ENCODE data around the gene NHERF2.
A peak's percentile ranks its signal among the peaks of the same experiment; 100 is the strongest.
"Not testable (repeated sequence)": the region's sequence is repeated elsewhere in the genome, so short reads cannot be mapped to it uniquely, and the experiment has no call there.

NHERF2 gene

GRCh38 chr16:2022723-2023091 lies 4.0 kb upstream of the NHERF2 start:
- intact Hi-C loops (cut with DNase I): loop anchor here (5.0 kb wide), 1 partner anchor 135 kb away; the partner anchor contains the start of gene TRAF7
- DNase-seq: peak in 1 of 42 donors; percentile 18

GRCh38 chr16:2023092-2024031 lies 3.3 kb upstream of the NHERF2 start:
- intact Hi-C loops (cut with DNase I): loop anchor here (5.0 kb wide), 1 partner anchor 134 kb away; the partner anchor contains the start of gene TRAF7
- DNase-seq: peak; percentile 86 to 99 (median 95)

- no peak for DNase-seq
- intact Hi-C loops (cut with DNase I): loop anchor here (5.0 kb wide), 1 partner anchor 133 kb away; the partner anchor contains the start of gene TRAF7
Measured at GRCh38 chr16:2024032-2024420, 2.7 kb upstream of the NHERF2 start.

GRCh38 chr16:2025251-2025650 lies 1.5 kb upstream of the NHERF2 start:
- intact Hi-C loops (cut with DNase I): no loop called here
- no peak for DNase-seq

- no peak for DNase-seq
- intact Hi-C loops (cut with DNase I): no loop called here
Measured at GRCh38 chr16:2025878-2026460, 733 bp upstream of the NHERF2 start.

GRCh38 chr16:2027024-2028010 lies 615 bp downstream of the NHERF2 start:
- intact Hi-C loops (cut with DNase I): no loop called here
- DNase-seq: peak in 1 of 42 donors; percentile 29

GRCh38 chr16:2028146-2028545 lies 1.4 kb downstream of the NHERF2 start:
- intact Hi-C loops (cut with DNase I): no loop called here
- no peak for DNase-seq

- DNase-seq: no peak
- intact Hi-C loops (cut with DNase I): no loop called here
Measured at GRCh38 chr16:2028620-2029220, 2.0 kb downstream of the NHERF2 start.

GRCh38 chr16:2029350-2029749 lies 2.6 kb downstream of the NHERF2 start:
- no peak for DNase-seq

GRCh38 chr16:2030036-2030435 lies 3.3 kb downstream of the NHERF2 start:
- no peak for DNase-seq
- intact Hi-C loops (cut with DNase I): no loop called here

More at GRCh38 chr16:2029350-2029749, 2.6 kb downstream of the NHERF2 start:
- intact Hi-C loops (cut with DNase I): no loop called here

- intact Hi-C loops (cut with DNase I): no loop called here
- no peak for DNase-seq
Measured at GRCh38 chr16:2031081-2031577, 4.4 kb downstream of the NHERF2 start.

- peak in 38 of 42 donors; percentile 26 to 83 (median 62) for DNase-seq
- intact Hi-C loops (cut with DNase I): no loop called here
Measured at GRCh38 chr16:2032285-2033056, 5.8 kb downstream of the NHERF2 start.

- peak; percentile 80 to 98 (median 92) for DNase-seq
- intact Hi-C loops (cut with DNase I): no loop called here
Measured at GRCh38 chr16:2033057-2033908, 6.6 kb downstream of the NHERF2 start.

GRCh38 chr16:2033909-2034695 lies 7.4 kb downstream of the NHERF2 start:
- intact Hi-C loops (cut with DNase I); DNase-seq: not testable (repeated sequence)

GRCh38 chr16:2034696-2035430 lies 8.2 kb downstream of the NHERF2 start:
- intact Hi-C loops (cut with DNase I): no loop called here
- DNase-seq: no peak

Measured in head of caudate nucleus (tissue), 42 donors.